ENCODE data around the gene STK40. TPM values are rescaled to one million over a fixed set of nuclear protein-coding genes. Genes with fewer than 3 reads are reported as not detected.

Gene STK40
- polyA plus RNA-seq, 1 donor, result 36.6 TPM

GRCh38 chr1:36400514-36400824 lies 14.7 kb upstream of the STK40 start:
- no CpG with 5 or more reads among the region's 10 CpGs for WGBS (ENCODE audit: insufficient coverage, low lambda C conversion rate)

GRCh38 chr1:36398370-36398977 lies 12.8 kb upstream of the STK40 start:
- Histone ChIP-seq H3K4me1 (ENCODE audit: control insufficient read depth, insufficient read depth, low read length) (no peaks in the 10 kb centered on the region), H3K27ac (ENCODE audit: low read length) (no peak overlapping the region), H3K36me3 (ENCODE audit: control insufficient read depth, insufficient read depth, low read length) (peaks cover 7% of the 10 kb centered on the region), H3K4me3 (ENCODE audit: low read length) (no peak overlapping the region), H3K27me3 (ENCODE audit: control insufficient read depth, insufficient read depth, low read length) (no peaks in the 10 kb centered on the region), H3K9me3 (ENCODE audit: control insufficient read depth, low read depth, low read length) (no peaks in the 10 kb centered on the region)
- WGBS (ENCODE audit: insufficient coverage, low lambda C conversion rate), result no CpG with 5 or more reads among the region's 7 CpGs
- no peak for DNase-seq

More at GRCh38 chr1:36400514-36400824, 14.7 kb upstream of the STK40 start:
- Histone ChIP-seq H3K4me1 (ENCODE audit: control insufficient read depth, insufficient read depth, low read length) (no peaks in the 10 kb centered on the region), H3K9me3 (ENCODE audit: control insufficient read depth, low read depth, low read length) (no peaks in the 10 kb centered on the region), H3K27me3 (ENCODE audit: control insufficient read depth, insufficient read depth, low read length) (no peaks in the 10 kb centered on the region), H3K27ac (ENCODE audit: low read length) (no peak overlapping the region), H3K36me3 (ENCODE audit: control insufficient read depth, insufficient read depth, low read length) (no peaks in the 10 kb centered on the region), H3K4me3 (ENCODE audit: low read length) (no peak overlapping the region)
- DNase-seq, result no peak

GRCh38 chr1:36397378-36398230 lies 11.9 kb upstream of the STK40 start, which contains the start of gene LSM10:
Gene LSM10 (minus strand): TSS chr1:36397908. CDS start chr1:36394129, 3,779 bp downstream.
- H3K4me1 ChIP-seq (ENCODE audit: control insufficient read depth, insufficient read depth, low read length), result no peaks in the 10 kb centered on the region
- no peaks in the 10 kb centered on the region for H3K27me3 ChIP-seq (ENCODE audit: control insufficient read depth, insufficient read depth, low read length)
- WGBS (ENCODE audit: insufficient coverage, low lambda C conversion rate), result 10% methylated on average over 2 of the region's 60 CpGs
- H3K9me3 ChIP-seq (ENCODE audit: control insufficient read depth, low read depth, low read length), result no peaks in the 10 kb centered on the region
- peak within 1 kb of the TSS; percentile 83 for H3K27ac ChIP-seq (ENCODE audit: low read length)
- peaks cover 15% of the 10 kb centered on the region for H3K36me3 ChIP-seq (ENCODE audit: control insufficient read depth, insufficient read depth, low read length)
- DNase-seq, result peak; percentile 96 to 97
- H3K4me3 ChIP-seq (ENCODE audit: low read length), result peak within 1 kb of the TSS; percentile 81

- Histone ChIP-seq H3K4me1 (ENCODE audit: control insufficient read depth, insufficient read depth, low read length) (no peaks in the 10 kb centered on the region), H3K27me3 (ENCODE audit: control insufficient read depth, insufficient read depth, low read length) (no peaks in the 10 kb centered on the region), H3K27ac (ENCODE audit: low read length) (peak overlapping the region; percentile 83), H3K36me3 (ENCODE audit: control insufficient read depth, insufficient read depth, low read length) (peaks cover 19% of the 10 kb centered on the region), H3K4me3 (ENCODE audit: low read length) (peak overlapping the region; percentile 81), H3K9me3 (ENCODE audit: control insufficient read depth, low read depth, low read length) (no peaks in the 10 kb centered on the region)
- DNase-seq, result no peak
- no CpG with 5 or more reads among the region's 5 CpGs for WGBS (ENCODE audit: insufficient coverage, low lambda C conversion rate)
Observed at GRCh38 chr1:36397083-36397377, 11.3 kb upstream of the STK40 start.

GRCh38 chr1:36396359-36396758 lies 10.6 kb upstream of the STK40 start:
- H3K27ac ChIP-seq (ENCODE audit: low read length), result no peak overlapping the region
- H3K27me3 ChIP-seq (ENCODE audit: control insufficient read depth, insufficient read depth, low read length), result no peaks in the 10 kb centered on the region
- no peaks in the 10 kb centered on the region for H3K9me3 ChIP-seq (ENCODE audit: control insufficient read depth, low read depth, low read length)
- WGBS (ENCODE audit: insufficient coverage, low lambda C conversion rate), result no CpG with 5 or more reads among the region's 6 CpGs
- DNase-seq, result no peak
- H3K4me3 ChIP-seq (ENCODE audit: low read length), result no peak overlapping the region
- H3K4me1 ChIP-seq (ENCODE audit: control insufficient read depth, insufficient read depth, low read length), result no peaks in the 10 kb centered on the region
- peaks cover 24% of the 10 kb centered on the region for H3K36me3 ChIP-seq (ENCODE audit: control insufficient read depth, insufficient read depth, low read length)

GRCh38 chr1:36393686-36394085 lies 8.0 kb upstream of the STK40 start:
- DNase-seq, result no peak
- no peaks in the 10 kb centered on the region for H3K27me3 ChIP-seq (ENCODE audit: control insufficient read depth, insufficient read depth, low read length)
- H3K4me3 ChIP-seq (ENCODE audit: low read length), result no peak overlapping the region
- H3K9me3 ChIP-seq (ENCODE audit: control insufficient read depth, low read depth, low read length), result no peaks in the 10 kb centered on the region
- WGBS (ENCODE audit: insufficient coverage, low lambda C conversion rate), result no CpG with 5 or more reads among the region's 19 CpGs
- H3K36me3 ChIP-seq (ENCODE audit: control insufficient read depth, insufficient read depth, low read length), result peaks cover 32% of the 10 kb centered on the region
- no peaks in the 10 kb centered on the region for H3K4me1 ChIP-seq (ENCODE audit: control insufficient read depth, insufficient read depth, low read length)
- no peak overlapping the region for H3K27ac ChIP-seq (ENCODE audit: low read length)

GRCh38 chr1:36392836-36393235 lies 7.1 kb upstream of the STK40 start:
- Histone ChIP-seq H3K36me3 (ENCODE audit: control insufficient read depth, insufficient read depth, low read length) (peaks cover 32% of the 10 kb centered on the region), H3K4me3 (ENCODE audit: low read length) (no peak overlapping the region)

GRCh38 chr1:36391271-36391670 lies 5.5 kb upstream of the STK40 start:
- Histone ChIP-seq H3K9me3 (ENCODE audit: control insufficient read depth, low read depth, low read length) (no peaks in the 10 kb centered on the region), H3K27ac (ENCODE audit: low read length) (no peak overlapping the region), H3K27me3 (ENCODE audit: control insufficient read depth, insufficient read depth, low read length) (no peaks in the 10 kb centered on the region), H3K4me3 (ENCODE audit: low read length) (no peak overlapping the region), H3K4me1 (ENCODE audit: control insufficient read depth, insufficient read depth, low read length) (peaks cover 17% of the 10 kb centered on the region), H3K36me3 (ENCODE audit: control insufficient read depth, insufficient read depth, low read length) (peaks cover 32% of the 10 kb centered on the region)
- WGBS (ENCODE audit: insufficient coverage, low lambda C conversion rate), result no CpG with 5 or more reads among the region's 8 CpGs
- no peak for DNase-seq

More at GRCh38 chr1:36392836-36393235, 7.1 kb upstream of the STK40 start:
- H3K9me3 ChIP-seq (ENCODE audit: control insufficient read depth, low read depth, low read length), result no peaks in the 10 kb centered on the region
- WGBS (ENCODE audit: insufficient coverage, low lambda C conversion rate), result no CpG with 5 or more reads among the region's 4 CpGs
- DNase-seq, result no peak
- H3K27me3 ChIP-seq (ENCODE audit: control insufficient read depth, insufficient read depth, low read length), result no peaks in the 10 kb centered on the region
- peaks cover 4% of the 10 kb centered on the region for H3K4me1 ChIP-seq (ENCODE audit: control insufficient read depth, insufficient read depth, low read length)
- H3K27ac ChIP-seq (ENCODE audit: low read length), result no peak overlapping the region

- H3K27ac ChIP-seq (ENCODE audit: low read length), result no peak overlapping the region
- WGBS (ENCODE audit: insufficient coverage, low lambda C conversion rate), result no CpG with 5 or more reads among the region's 2 CpGs
- H3K4me3 ChIP-seq (ENCODE audit: low read length), result no peak overlapping the region
Observed at GRCh38 chr1:36390411-36390810, 4.7 kb upstream of the STK40 start.

GRCh38 chr1:36389999-36390398 lies 4.3 kb upstream of the STK40 start:
- no peak for DNase-seq
- H3K36me3 ChIP-seq (ENCODE audit: control insufficient read depth, insufficient read depth, low read length), result peaks cover 32% of the 10 kb centered on the region
- no peak overlapping the region for H3K27ac ChIP-seq (ENCODE audit: low read length)
- H3K9me3 ChIP-seq (ENCODE audit: control insufficient read depth, low read depth, low read length), result no peaks in the 10 kb centered on the region
- no CpG with 5 or more reads among the region's 1 CpG for WGBS (ENCODE audit: insufficient coverage, low lambda C conversion rate)
- no peak overlapping the region for H3K4me3 ChIP-seq (ENCODE audit: low read length)
- peaks cover 17% of the 10 kb centered on the region for H3K4me1 ChIP-seq (ENCODE audit: control insufficient read depth, insufficient read depth, low read length)
- H3K27me3 ChIP-seq (ENCODE audit: control insufficient read depth, insufficient read depth, low read length), result no peaks in the 10 kb centered on the region

More at GRCh38 chr1:36390411-36390810, 4.7 kb upstream of the STK40 start:
- no peak for DNase-seq
- Histone ChIP-seq H3K36me3 (ENCODE audit: control insufficient read depth, insufficient read depth, low read length) (peaks cover 32% of the 10 kb centered on the region), H3K27me3 (ENCODE audit: control insufficient read depth, insufficient read depth, low read length) (no peaks in the 10 kb centered on the region), H3K9me3 (ENCODE audit: control insufficient read depth, low read depth, low read length) (no peaks in the 10 kb centered on the region), H3K4me1 (ENCODE audit: control insufficient read depth, insufficient read depth, low read length) (peaks cover 17% of the 10 kb centered on the region)

Measured in large intestine (tissue), 3 donors.